Suprapubic skin (tissue), 4 donors: ENCODE data around the gene TMEM150B. TPM values are rescaled to one million over a fixed set of nuclear protein-coding genes. Genes with fewer than 3 reads are reported as not detected.

Experiments used
- DNase-seq, 2 donors: peaks; one replicate each; pipeline ENCODE4 v3.0.0-alpha.2; 2019; ENCODE audit warnings: low spot score in 2 of 2
- H3K27ac ChIP-seq: fragments of 200-600 bp; sonication (generic); one replicate; pipeline ENCODE4 v1.5.1; 2019
- H3K27me3 ChIP-seq: fragments of 200-600 bp; sonication (generic); one replicate; pipeline ENCODE4 v1.5.1; 2019
- H3K36me3 ChIP-seq: fragments of 200-600 bp; sonication (generic); one replicate; pipeline ENCODE4 v1.5.1; 2019
- H3K4me1 ChIP-seq: fragments of 200-600 bp; sonication (generic); one replicate; pipeline ENCODE4 v1.5.1; 2019
- H3K4me3 ChIP-seq: fragments of 200-600 bp; sonication (generic); one replicate; pipeline ENCODE4 v1.5.1; 2019; ENCODE audit warnings: mild to moderate bottlenecking
- H3K9me3 ChIP-seq: fragments of 200-600 bp; sonication (generic); one replicate; pipeline ENCODE4 v1.5.1; 2019
- EP300 ChIP-seq: sonication (generic); formaldehyde crosslinking; IDR thresholded peaks from one replicate; pipeline ENCODE4 v1.6.1; 2017; ENCODE audit warnings: antibody characterized with exemption
- POLR2A ChIP-seq, 2 donors: fragments of 450-650 bp; IDR thresholded peaks; one replicate each; pipeline ENCODE4 v1.6.1; 2017; ENCODE audit warnings: antibody characterized with exemption in 2 of 2, mild to moderate bottlenecking in 2 of 2, moderate library complexity in 2 of 2
- POLR2AphosphoS5 ChIP-seq, 3 donors: sonication (generic); formaldehyde crosslinking; IDR thresholded peaks; one replicate each; pipeline ENCODE4 v1.6.1; 2017; ENCODE audit warnings: antibody characterized with exemption in 3 of 3
- WGBS: methylation state at CpG from one replicate; pipeline ENCODE4 v1.1.5; 2018; 5-methylcytosine and 5-hydroxymethylcytosine counted together
- total RNA-seq, 4 donors: library from RNA; depleted of rRNA; stranded (reverse); fragments of >200 nt; gene quantifications; one replicate each; pipeline ENCODE4 v1.1.0, GENCODE V29; 2016
- TF ChIP-seq, protein P1 (sequence below), 2 donors: fragments of 200-600 bp in 1 of 2; fragments of 450-650 bp in 1 of 2; sonication (generic) in 1 of 2; IDR thresholded peaks; one replicate each; pipeline ENCODE4 v1.5.1; 2016 to 2019; ENCODE audit warnings: antibody characterized with exemption in 2 of 2, mild to moderate bottlenecking in 1 of 2, moderate library complexity in 1 of 2

TMEM150B gene
- total RNA-seq, 4 donors from 2014 or later = not detected

DNA sequence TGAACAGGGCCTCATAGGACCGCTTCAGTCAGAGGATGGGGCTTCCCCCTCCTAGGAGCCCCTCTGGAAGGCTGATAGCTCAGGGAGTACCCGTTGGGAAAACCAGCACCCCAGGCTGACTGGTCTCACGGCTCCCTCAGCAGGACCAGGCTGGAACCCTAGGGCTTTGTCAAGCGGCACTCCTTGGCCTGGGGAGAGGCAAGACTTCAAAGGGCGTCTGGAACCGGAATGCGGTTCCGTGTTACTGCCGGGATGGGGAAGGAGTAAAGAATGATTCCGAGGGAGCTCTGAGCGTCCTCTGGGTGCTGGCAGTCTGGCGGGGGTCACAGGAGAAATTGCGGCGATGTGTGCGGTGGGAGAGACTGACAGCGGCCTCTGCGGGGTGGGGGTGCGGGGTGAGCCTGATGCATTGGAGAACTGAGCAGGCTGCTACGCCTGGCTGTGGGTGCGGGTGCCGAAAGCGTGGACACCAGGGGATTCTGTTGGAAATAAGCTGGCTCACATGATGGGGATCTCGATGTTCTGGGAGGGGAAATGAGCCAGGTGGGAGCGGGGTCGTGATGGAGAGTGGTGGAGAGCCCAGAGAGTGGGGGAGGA, 27.5 kb upstream of the TMEM150B start:
- no peaks in the 10 kb centered on the region for H3K9me3 ChIP-seq
- H3K4me1 ChIP-seq = peaks cover 25% of the 10 kb centered on the region
- peaks cover 49% of the 10 kb centered on the region for H3K27me3 ChIP-seq
- TF ChIP-seq, protein P1, sequence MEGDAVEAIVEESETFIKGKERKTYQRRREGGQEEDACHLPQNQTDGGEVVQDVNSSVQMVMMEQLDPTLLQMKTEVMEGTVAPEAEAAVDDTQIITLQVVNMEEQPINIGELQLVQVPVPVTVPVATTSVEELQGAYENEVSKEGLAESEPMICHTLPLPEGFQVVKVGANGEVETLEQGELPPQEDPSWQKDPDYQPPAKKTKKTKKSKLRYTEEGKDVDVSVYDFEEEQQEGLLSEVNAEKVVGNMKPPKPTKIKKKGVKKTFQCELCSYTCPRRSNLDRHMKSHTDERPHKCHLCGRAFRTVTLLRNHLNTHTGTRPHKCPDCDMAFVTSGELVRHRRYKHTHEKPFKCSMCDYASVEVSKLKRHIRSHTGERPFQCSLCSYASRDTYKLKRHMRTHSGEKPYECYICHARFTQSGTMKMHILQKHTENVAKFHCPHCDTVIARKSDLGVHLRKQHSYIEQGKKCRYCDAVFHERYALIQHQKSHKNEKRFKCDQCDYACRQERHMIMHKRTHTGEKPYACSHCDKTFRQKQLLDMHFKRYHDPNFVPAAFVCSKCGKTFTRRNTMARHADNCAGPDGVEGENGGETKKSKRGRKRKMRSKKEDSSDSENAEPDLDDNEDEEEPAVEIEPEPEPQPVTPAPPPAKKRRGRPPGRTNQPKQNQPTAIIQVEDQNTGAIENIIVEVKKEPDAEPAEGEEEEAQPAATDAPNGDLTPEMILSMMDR (IDR thresholded peaks at IDR 0.05) = no peak
- TF ChIP-seq POLR2AphosphoS5 (IDR thresholded peaks at IDR 0.05) = no peak
- TF ChIP-seq EP300 = no peak
- no peak for TF ChIP-seq POLR2A (IDR thresholded peaks at IDR 0.05)
- H3K4me3 ChIP-seq = no peak overlapping the region
- WGBS = 71% methylated on average over 22 of the region's 25 CpGs
- no peak for DNase-seq
- no peaks in the 10 kb centered on the region for H3K36me3 ChIP-seq
- no peak overlapping the region for H3K27ac ChIP-seq

DNA sequence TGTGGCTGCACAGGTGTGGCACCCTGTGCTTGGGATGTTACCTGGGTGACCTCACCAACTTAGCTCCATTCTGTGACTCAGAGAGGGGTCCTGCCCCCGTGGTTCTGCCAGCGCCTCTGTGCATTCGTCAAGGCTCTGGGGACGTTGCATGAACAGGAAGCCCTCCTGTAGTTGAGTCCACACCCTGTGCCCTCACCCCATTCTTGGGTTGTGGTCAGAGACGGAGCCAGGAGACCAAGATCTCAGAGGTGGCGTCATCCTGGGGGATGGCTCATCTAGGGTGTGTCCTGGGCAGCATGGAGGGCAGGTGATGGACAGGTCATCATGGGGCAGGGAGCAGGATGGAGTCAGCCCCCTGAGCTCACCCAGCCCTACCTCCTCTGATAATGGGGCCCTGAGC, 26.9 kb upstream of the TMEM150B start:
- WGBS = 77% methylated on average over 2 of the region's 6 CpGs
- peaks cover 48% of the 10 kb centered on the region for H3K27me3 ChIP-seq

GRCh38 chr19:55350620-55351315, 25.6 kb upstream of the TMEM150B start:
- WGBS = 74% methylated on average over 11 of the region's 11 CpGs
- no peaks in the 10 kb centered on the region for H3K9me3 ChIP-seq
- peak in 1 of 2 donors; percentile 56 for DNase-seq
- H3K27me3 ChIP-seq = peaks cover 38% of the 10 kb centered on the region
- H3K36me3 ChIP-seq = peaks cover 10% of the 10 kb centered on the region
- H3K27ac ChIP-seq = no peak overlapping the region
- no peak overlapping the region for H3K4me3 ChIP-seq
- TF ChIP-seq POLR2A (IDR thresholded peaks at IDR 0.05) (no peak), POLR2AphosphoS5 (IDR thresholded peaks at IDR 0.05) (no peak), EP300 (no peak)
- TF ChIP-seq, protein P1 (IDR thresholded peaks at IDR 0.05) = no peak
- peaks cover 29% of the 10 kb centered on the region for H3K4me1 ChIP-seq

More for the DNA sequence above, 26.9 kb upstream of the TMEM150B start:
- Histone ChIP-seq H3K4me1 (peaks cover 25% of the 10 kb centered on the region), H3K36me3 (peaks cover 5% of the 10 kb centered on the region), H3K9me3 (no peaks in the 10 kb centered on the region), H3K4me3 (no peak overlapping the region), H3K27ac (no peak overlapping the region)
- TF ChIP-seq POLR2A (IDR thresholded peaks at IDR 0.05) (no peak), POLR2AphosphoS5 (IDR thresholded peaks at IDR 0.05) (no peak), EP300 (no peak)
- TF ChIP-seq, protein P1 (IDR thresholded peaks at IDR 0.05) = no peak
- no peak for DNase-seq

DNA sequence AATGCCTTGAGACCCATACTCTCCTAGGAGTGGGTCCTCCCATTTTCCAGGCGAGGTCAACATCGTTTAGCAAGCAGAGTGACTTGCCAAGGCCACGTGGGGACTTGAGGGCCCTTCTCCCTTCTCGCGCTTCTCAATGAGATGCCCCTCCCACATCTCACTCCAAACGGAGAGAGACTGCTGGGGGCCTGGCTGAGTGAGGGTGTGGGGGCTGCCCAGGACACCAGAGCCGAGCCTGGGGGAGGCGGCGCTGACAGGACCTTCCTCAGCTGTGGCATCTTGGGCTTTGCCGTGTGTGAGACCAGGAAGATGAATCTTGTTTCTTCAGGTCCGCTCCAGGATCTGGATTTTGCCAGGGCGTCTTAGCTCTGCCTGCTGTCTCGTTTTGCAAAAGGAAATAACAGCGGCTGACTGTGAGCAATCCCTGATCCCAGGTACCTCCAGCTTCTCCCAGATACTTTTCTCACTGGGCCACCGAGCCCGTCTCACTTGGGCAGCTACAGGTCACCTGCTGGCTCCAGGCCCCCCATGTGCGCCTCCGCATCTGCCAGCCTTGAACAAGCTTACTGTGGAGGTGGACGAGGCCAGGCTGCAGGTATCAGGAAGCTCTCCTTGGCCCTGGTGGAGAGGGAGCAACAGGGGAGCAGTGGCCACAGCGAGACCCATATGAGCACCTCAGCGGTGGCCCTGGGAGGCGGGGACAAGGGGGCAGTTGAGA, 23.3 kb upstream of the TMEM150B start:
- peaks cover 18% of the 10 kb centered on the region for H3K36me3 ChIP-seq
- WGBS = 76% methylated on average over 22 of the region's 22 CpGs

More for the DNA sequence above, 23.3 kb upstream of the TMEM150B start:
- TF ChIP-seq EP300 (no peak), POLR2A (IDR thresholded peaks at IDR 0.05) (no peak), POLR2AphosphoS5 (IDR thresholded peaks at IDR 0.05) (no peak)
- TF ChIP-seq, protein P1 (IDR thresholded peaks at IDR 0.05) = no peak
- no peak overlapping the region for H3K27ac ChIP-seq
- H3K9me3 ChIP-seq = no peaks in the 10 kb centered on the region
- H3K27me3 ChIP-seq = peaks cover 24% of the 10 kb centered on the region
- H3K4me1 ChIP-seq = peaks cover 15% of the 10 kb centered on the region
- no peak overlapping the region for H3K4me3 ChIP-seq
- DNase-seq = no peak
